K562 (cell line): Measurements from ENCODE around the gene CLCF1. TPM values are rescaled to one million over a fixed set of nuclear protein-coding genes. Genes with fewer than 3 reads are reported as not detected.

Experiments
- ATF1 ChIP-seq, 2 experiments: fragments of 450-650 bp in 1 of 2; IDR thresholded peaks; 2 replicates each; pipeline ENCODE4 v1.6.1; 2016; ENCODE audit warnings: missing compliant biosample characterization in 1 of 2, missing genetic modification characterization in 1 of 2
- CHD4 ChIP-seq: fragments of 200-600 bp; sonication (generic); IDR thresholded peaks from 3 replicates; pipeline ENCODE4 v1.6.1; 2012; ENCODE audit warnings: low read depth, mild to moderate bottlenecking, mixed read lengths, low read length, inconsistent platforms; ENCODE audit not compliant: insufficient read depth, insufficient replicate concordance, poor library complexity, severe bottlenecking
- EZH2 ChIP-seq: IDR thresholded peaks from 2 replicates; pipeline ENCODE4 v1.6.1; 2012; ENCODE audit warnings: low read depth, mild to moderate bottlenecking, inconsistent platforms, low read length, borderline replicate concordance
- RREB1 ChIP-seq: fragments of 250-450 bp; sonication (Bioruptor Pico); IDR thresholded peaks from 2 replicates; pipeline ENCODE4 v1.4.0; 2020
- TEAD4 ChIP-seq, 2 experiments: sonication (generic) in 1 of 2; formaldehyde crosslinking in 1 of 2; IDR thresholded peaks; 2 replicates each; pipeline versions ENCODE4 v1.6.1 to v1.8.0; 2012 to 2022; ENCODE audit warnings: borderline replicate concordance in 1 of 2, inconsistent platforms in 1 of 2, low read length in 1 of 2, mild to moderate bottlenecking in 1 of 2, missing genetic modification reagents in 1 of 2
- ZNF263 ChIP-seq: sonication (generic); formaldehyde crosslinking; IDR thresholded peaks from 2 replicates; pipeline ENCODE4 v1.8.0; 2022; ENCODE audit warnings: mild to moderate bottlenecking, missing genetic modification reagents, borderline replicate concordance
- polyA plus RNA-seq, 8 experiments: library from polyadenylated mRNA; depleted of rRNA in 4 of 8; stranded (reverse) in 5 of 8; unstranded in 3 of 8; fragments of >200 nt; fragmentation: Nextera tagmentation in 2 of 8; fragmentation: Illumina TruSeq in 1 of 8; extraction: Ambion mirVana in 2 of 8; extraction: Trizol in 1 of 8; gene quantifications; 2 replicates each; pipeline versions ENCODE4 v1.2.1 to v1.2.3, GENCODE V29; 2011 to 2014; ENCODE audit warnings: inconsistent platforms in 1 of 8, missing spikeins in 1 of 8
- total RNA-seq, 7 experiments: library from RNA; depleted of rRNA in 6 of 7; stranded (reverse); fragments of >200 nt in 6 of 7; fragmentation: Illumina TruSeq in 2 of 7; extraction: Trizol in 2 of 7; gene quantifications; 2 replicates each; pipeline versions ENCODE4 v1.2.1 to v1.2.3, GENCODE V29; 2011 to 2021; ENCODE audit warnings: low replicate concordance in 1 of 7
- TF ChIP-seq, protein P1 (sequence below), 2 experiments: fragments of 450-650 bp; IDR thresholded peaks; 2 replicates each; pipeline ENCODE4 v1.6.1; 2018; ENCODE audit warnings: mild to moderate bottlenecking in 2 of 2, low read depth in 1 of 2; ENCODE audit not compliant: partially characterized antibody in 2 of 2
- TF ChIP-seq, protein P2 (sequence below): fragments of 450-650 bp; IDR thresholded peaks from 2 replicates; pipeline ENCODE4 v1.6.1; 2018; ENCODE audit not compliant: partially characterized antibody

The CLCF1 gene
- total and polyA plus RNA-seq, 9 of the 15 experiments (the other 6 are each of a cell fraction or from before 2014, with no cell fraction given) = 0.49 to 5.8 (median 3.0) TPM

- TF ChIP-seq ZNF263 (CRISPR knock-in tag) = no peak
- TF ChIP-seq ATF1 (CRISPR knock-in tag; IDR thresholded peaks at IDR 0.05) = no peak
- TF ChIP-seq ATF1 (tag; IDR thresholded peaks at IDR 0.05) = peak; percentile 88
- TF ChIP-seq, protein P1, sequence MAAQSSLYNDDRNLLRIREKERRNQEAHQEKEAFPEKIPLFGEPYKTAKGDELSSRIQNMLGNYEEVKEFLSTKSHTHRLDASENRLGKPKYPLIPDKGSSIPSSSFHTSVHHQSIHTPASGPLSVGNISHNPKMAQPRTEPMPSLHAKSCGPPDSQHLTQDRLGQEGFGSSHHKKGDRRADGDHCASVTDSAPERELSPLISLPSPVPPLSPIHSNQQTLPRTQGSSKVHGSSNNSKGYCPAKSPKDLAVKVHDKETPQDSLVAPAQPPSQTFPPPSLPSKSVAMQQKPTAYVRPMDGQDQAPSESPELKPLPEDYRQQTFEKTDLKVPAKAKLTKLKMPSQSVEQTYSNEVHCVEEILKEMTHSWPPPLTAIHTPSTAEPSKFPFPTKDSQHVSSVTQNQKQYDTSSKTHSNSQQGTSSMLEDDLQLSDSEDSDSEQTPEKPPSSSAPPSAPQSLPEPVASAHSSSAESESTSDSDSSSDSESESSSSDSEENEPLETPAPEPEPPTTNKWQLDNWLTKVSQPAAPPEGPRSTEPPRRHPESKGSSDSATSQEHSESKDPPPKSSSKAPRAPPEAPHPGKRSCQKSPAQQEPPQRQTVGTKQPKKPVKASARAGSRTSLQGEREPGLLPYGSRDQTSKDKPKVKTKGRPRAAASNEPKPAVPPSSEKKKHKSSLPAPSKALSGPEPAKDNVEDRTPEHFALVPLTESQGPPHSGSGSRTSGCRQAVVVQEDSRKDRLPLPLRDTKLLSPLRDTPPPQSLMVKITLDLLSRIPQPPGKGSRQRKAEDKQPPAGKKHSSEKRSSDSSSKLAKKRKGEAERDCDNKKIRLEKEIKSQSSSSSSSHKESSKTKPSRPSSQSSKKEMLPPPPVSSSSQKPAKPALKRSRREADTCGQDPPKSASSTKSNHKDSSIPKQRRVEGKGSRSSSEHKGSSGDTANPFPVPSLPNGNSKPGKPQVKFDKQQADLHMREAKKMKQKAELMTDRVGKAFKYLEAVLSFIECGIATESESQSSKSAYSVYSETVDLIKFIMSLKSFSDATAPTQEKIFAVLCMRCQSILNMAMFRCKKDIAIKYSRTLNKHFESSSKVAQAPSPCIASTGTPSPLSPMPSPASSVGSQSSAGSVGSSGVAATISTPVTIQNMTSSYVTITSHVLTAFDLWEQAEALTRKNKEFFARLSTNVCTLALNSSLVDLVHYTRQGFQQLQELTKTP (IDR thresholded peaks at IDR 0.05; ENCODE audit: low read depth in 1 of 2, partially characterized antibody in 2 of 2) = no peak
- TF ChIP-seq EZH2 = no peak
- TF ChIP-seq CHD4 = no peak
- 0 out of 2 replicates have a peak, but pooled peaks have one; percentile 54 for TF ChIP-seq RREB1 (CRISPR knock-in tag)
- 0 out of 2 replicates have a peak, but pooled peaks have one; percentile 40 for TF ChIP-seq TEAD4 (IDR thresholded peaks at IDR 0.05; ENCODE audit: low read length)
- 0 out of 2 replicates have a peak, but pooled peaks have one; percentile 71 for TF ChIP-seq TEAD4 (CRISPR knock-in tag; IDR thresholded peaks at IDR 0.05; ENCODE audit: borderline replicate concordance)
- TF ChIP-seq, protein P2, sequence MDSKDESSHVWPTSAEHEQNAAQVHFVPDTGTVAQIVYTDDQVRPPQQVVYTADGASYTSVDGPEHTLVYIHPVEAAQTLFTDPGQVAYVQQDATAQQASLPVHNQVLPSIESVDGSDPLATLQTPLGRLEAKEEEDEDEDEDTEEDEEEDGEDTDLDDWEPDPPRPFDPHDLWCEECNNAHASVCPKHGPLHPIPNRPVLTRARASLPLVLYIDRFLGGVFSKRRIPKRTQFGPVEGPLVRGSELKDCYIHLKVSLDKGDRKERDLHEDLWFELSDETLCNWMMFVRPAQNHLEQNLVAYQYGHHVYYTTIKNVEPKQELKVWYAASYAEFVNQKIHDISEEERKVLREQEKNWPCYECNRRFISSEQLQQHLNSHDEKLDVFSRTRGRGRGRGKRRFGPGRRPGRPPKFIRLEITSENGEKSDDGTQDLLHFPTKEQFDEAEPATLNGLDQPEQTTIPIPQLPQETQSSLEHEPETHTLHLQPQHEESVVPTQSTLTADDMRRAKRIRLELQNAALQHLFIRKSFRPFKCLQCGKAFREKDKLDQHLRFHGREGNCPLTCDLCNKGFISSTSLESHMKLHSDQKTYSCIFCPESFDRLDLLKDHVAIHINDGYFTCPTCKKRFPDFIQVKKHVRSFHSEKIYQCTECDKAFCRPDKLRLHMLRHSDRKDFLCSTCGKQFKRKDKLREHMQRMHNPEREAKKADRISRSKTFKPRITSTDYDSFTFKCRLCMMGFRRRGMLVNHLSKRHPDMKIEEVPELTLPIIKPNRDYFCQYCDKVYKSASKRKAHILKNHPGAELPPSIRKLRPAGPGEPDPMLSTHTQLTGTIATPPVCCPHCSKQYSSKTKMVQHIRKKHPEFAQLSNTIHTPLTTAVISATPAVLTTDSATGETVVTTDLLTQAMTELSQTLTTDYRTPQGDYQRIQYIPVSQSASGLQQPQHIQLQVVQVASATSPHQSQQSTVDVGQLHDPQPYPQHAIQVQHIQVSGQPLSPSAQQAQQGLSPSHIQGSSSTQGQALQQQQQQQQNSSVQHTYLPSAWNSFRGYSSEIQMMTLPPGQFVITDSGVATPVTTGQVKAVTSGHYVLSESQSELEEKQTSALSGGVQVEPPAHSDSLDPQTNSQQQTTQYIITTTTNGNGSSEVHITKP = no peak
These were observed 18.1 kb upstream of the CLCF1 start, which contains the start of gene RAD9A (continued) for GRCh38 chr11:67391304-67392182.
